Measurements from ENCODE around the gene METAP1D.

DNA sequence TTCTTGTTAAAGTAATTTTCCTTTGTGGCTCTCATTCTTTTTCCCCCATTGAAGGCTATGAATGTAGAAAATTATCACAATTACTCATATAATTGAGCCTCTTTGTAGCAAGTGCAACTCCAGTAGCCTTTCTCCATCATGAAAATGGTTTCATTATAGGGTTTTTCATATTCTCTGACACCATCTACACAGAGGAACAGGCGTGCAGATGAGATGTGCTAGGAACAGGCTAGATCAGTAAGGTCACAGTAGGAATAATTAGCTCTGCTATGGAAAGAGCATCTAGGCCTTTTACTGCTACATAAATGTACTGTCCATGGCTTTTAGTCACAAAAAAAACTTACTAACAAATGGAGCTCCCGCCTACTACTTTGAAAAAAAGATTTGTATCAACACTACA is 73.0 kb downstream of the METAP1D start:
- TF ChIP-seq, protein P1, sequence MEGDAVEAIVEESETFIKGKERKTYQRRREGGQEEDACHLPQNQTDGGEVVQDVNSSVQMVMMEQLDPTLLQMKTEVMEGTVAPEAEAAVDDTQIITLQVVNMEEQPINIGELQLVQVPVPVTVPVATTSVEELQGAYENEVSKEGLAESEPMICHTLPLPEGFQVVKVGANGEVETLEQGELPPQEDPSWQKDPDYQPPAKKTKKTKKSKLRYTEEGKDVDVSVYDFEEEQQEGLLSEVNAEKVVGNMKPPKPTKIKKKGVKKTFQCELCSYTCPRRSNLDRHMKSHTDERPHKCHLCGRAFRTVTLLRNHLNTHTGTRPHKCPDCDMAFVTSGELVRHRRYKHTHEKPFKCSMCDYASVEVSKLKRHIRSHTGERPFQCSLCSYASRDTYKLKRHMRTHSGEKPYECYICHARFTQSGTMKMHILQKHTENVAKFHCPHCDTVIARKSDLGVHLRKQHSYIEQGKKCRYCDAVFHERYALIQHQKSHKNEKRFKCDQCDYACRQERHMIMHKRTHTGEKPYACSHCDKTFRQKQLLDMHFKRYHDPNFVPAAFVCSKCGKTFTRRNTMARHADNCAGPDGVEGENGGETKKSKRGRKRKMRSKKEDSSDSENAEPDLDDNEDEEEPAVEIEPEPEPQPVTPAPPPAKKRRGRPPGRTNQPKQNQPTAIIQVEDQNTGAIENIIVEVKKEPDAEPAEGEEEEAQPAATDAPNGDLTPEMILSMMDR (IDR thresholded peaks at IDR 0.05): no peak
- TF ChIP-seq POLR2A (IDR thresholded peaks at IDR 0.05; ENCODE audit: low read length) (no peak), RAD21 (conservative IDR thresholded peaks at IDR 0.05 in 1 of 2, IDR thresholded peaks at IDR 0.05 in 1 of 2) (no peak), BHLHE40 (IDR thresholded peaks at IDR 0.05; ENCODE audit: low read depth, low read length) (no peak), RFX5 (IDR thresholded peaks at IDR 0.05) (no peak), NPAS2 (CRISPR knock-in tag; IDR thresholded peaks at IDR 0.05; ENCODE audit: borderline replicate concordance) (no peak), SREBF2 (IDR thresholded peaks at IDR 0.05) (no peak), CHD4 (IDR thresholded peaks at IDR 0.05; ENCODE audit: borderline replicate concordance) (no peak), RCOR1 (IDR thresholded peaks at IDR 0.05; ENCODE audit: low read depth, low read length) (no peak), NFE2L2 (conservative IDR thresholded peaks at IDR 0.05; ENCODE audit: low read length) (no peak), MAFK (IDR thresholded peaks at IDR 0.05; ENCODE audit: partially characterized antibody) (no peak)
- TF ChIP-seq, protein P2, sequence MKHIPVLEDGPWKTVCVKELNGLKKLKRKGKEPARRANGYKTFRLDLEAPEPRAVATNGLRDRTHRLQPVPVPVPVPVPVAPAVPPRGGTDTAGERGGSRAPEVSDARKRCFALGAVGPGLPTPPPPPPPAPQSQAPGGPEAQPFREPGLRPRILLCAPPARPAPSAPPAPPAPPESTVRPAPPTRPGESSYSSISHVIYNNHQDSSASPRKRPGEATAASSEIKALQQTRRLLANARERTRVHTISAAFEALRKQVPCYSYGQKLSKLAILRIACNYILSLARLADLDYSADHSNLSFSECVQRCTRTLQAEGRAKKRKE (CRISPR knock-in tag; IDR thresholded peaks at IDR 0.05; ENCODE audit: low read depth): no peak
